HepG2 (cell line): ENCODE measurements around the gene HSPB9. TPM values are rescaled to one million over a fixed set of nuclear protein-coding genes. Genes with fewer than 3 reads are reported as not detected.
A peak's percentile ranks its signal among the peaks of the same experiment; 100 is the strongest.

ENCODE experiments used
- ATF2 ChIP-seq: sonication (generic); formaldehyde crosslinking; IDR thresholded peaks from 2 replicates; pipeline ENCODE4 v1.4.0; 2020; ENCODE audit warnings: missing genetic modification reagents
- ATM ChIP-seq: fragments of 450-650 bp; IDR thresholded peaks from 2 replicates; pipeline ENCODE4 v1.7.1; 2017; ENCODE audit warnings: mild to moderate bottlenecking, borderline replicate concordance
- ATRX ChIP-seq: sonication (generic); formaldehyde crosslinking; IDR thresholded peaks from 2 replicates; pipeline ENCODE4 v1.4.0; 2020; ENCODE audit warnings: missing genetic modification reagents, borderline replicate concordance
- CC2D1A ChIP-seq: sonication (generic); formaldehyde crosslinking; IDR thresholded peaks from 2 replicates; pipeline ENCODE4 v1.8.1; 2023; ENCODE audit warnings: mild to moderate bottlenecking, missing genetic modification reagents
- CREBL2 ChIP-seq: sonication (generic); formaldehyde crosslinking; IDR thresholded peaks from 2 replicates; pipeline ENCODE4 v1.8.1; 2023; ENCODE audit warnings: missing genetic modification reagents, mild to moderate bottlenecking, borderline replicate concordance
- DBP ChIP-seq: sonication (generic); formaldehyde crosslinking; IDR thresholded peaks from 2 replicates; pipeline ENCODE4 v1.4.0; 2020; ENCODE audit warnings: missing genetic modification reagents; ENCODE audit errors: not compliant biosample characterization
- ELF3 ChIP-seq: IDR thresholded peaks from 2 replicates; pipeline ENCODE4 v1.6.1; 2016; ENCODE audit warnings: missing genetic modification reagents, missing compliant biosample characterization
- HNRNPL ChIP-seq: fragments of 200-400 bp; formaldehyde crosslinking; IDR thresholded peaks from 2 replicates; pipeline ENCODE4 v1.6.1; 2017; ENCODE audit warnings: mild to moderate bottlenecking, low read depth, low read length
- ISX ChIP-seq: sonication (generic); formaldehyde crosslinking; conservative IDR thresholded peaks from 2 replicates; pipeline ENCODE4 v1.5.0; 2020; ENCODE audit warnings: missing genetic modification reagents
- KDM5B ChIP-seq: sonication (generic); formaldehyde crosslinking; IDR thresholded peaks from 2 replicates; pipeline ENCODE4 v1.4.0; 2020; ENCODE audit warnings: missing genetic modification reagents, mild to moderate bottlenecking, borderline replicate concordance
- KLF15 ChIP-seq: sonication (generic); formaldehyde crosslinking; IDR thresholded peaks from 2 replicates; pipeline ENCODE4 v1.8.1; 2023; ENCODE audit warnings: borderline replicate concordance, mild to moderate bottlenecking, inconsistent platforms, missing genetic modification reagents, mixed read lengths
- NFATC3 ChIP-seq: sonication (generic); formaldehyde crosslinking; IDR thresholded peaks from 2 replicates; pipeline ENCODE4 v1.5.1; 2020; ENCODE audit warnings: mild to moderate bottlenecking, missing genetic modification reagents
- NFE2L1 ChIP-seq: sonication (generic); formaldehyde crosslinking; IDR thresholded peaks from 2 replicates; pipeline ENCODE4 v1.4.0; 2020; ENCODE audit warnings: missing genetic modification reagents, mild to moderate bottlenecking, borderline replicate concordance
- NONO ChIP-seq, 2 experiments: fragments of 450-650 bp in 1 of 2; sonication (generic) in 1 of 2; formaldehyde crosslinking in 1 of 2; IDR thresholded peaks in 1 of 2; conservative IDR thresholded peaks in 1 of 2; 2 replicates each; pipeline versions ENCODE4 v1.6.1 to v1.8.0; 2017 to 2022; ENCODE audit warnings: mild to moderate bottlenecking in 1 of 2, missing genetic modification reagents in 1 of 2, moderate library complexity in 1 of 2
- RXRA ChIP-seq: sonication (generic); formaldehyde crosslinking; IDR thresholded peaks from 2 replicates; pipeline ENCODE4 v1.5.1; 2020; ENCODE audit warnings: missing genetic modification reagents
- SIN3A ChIP-seq: IDR thresholded peaks from 2 replicates; pipeline ENCODE4 v1.6.1; 2011; ENCODE audit warnings: low read depth, mild to moderate bottlenecking, control low read depth, low read length, borderline replicate concordance
- SMYD3 ChIP-seq: sonication (generic); formaldehyde crosslinking; IDR thresholded peaks from 2 replicates; pipeline ENCODE4 v1.8.1; 2023; ENCODE audit warnings: mild to moderate bottlenecking, missing genetic modification reagents
- SOX13 ChIP-seq, 3 experiments: fragments of 450-650 bp in 1 of 3; sonication (generic) in 1 of 3; formaldehyde crosslinking in 1 of 3; IDR thresholded peaks in 2 of 3; conservative IDR thresholded peaks in 1 of 3; 2 replicates each; pipeline versions ENCODE4 v1.5.0 to v1.6.1; 2016 to 2020; ENCODE audit warnings: antibody characterized with exemption in 1 of 3, mild to moderate bottlenecking in 1 of 3, missing compliant biosample characterization in 1 of 3, missing genetic modification reagents in 1 of 3, moderate library complexity in 1 of 3
- SSRP1 ChIP-seq: IDR thresholded peaks from 2 replicates; pipeline ENCODE4 v1.6.1; 2016; ENCODE audit warnings: control low read depth
- SUZ12 ChIP-seq: fragments of 150-350 bp; IDR thresholded peaks from 2 replicates; pipeline ENCODE4 v1.6.1; 2014; ENCODE audit warnings: low read depth, low read length
- ZFX ChIP-seq: sonication (generic); formaldehyde crosslinking; IDR thresholded peaks from 2 replicates; pipeline ENCODE4 v1.4.0; 2020; ENCODE audit warnings: mild to moderate bottlenecking, low read depth, missing genetic modification reagents, moderate library complexity
- ZNF101 ChIP-seq: sonication (generic); formaldehyde crosslinking; IDR thresholded peaks from 2 replicates; pipeline ENCODE4 v1.4.0; 2020; ENCODE audit warnings: mild to moderate bottlenecking, low read depth, missing genetic modification reagents, borderline replicate concordance
- ZNF121 ChIP-seq: sonication (generic); formaldehyde crosslinking; IDR thresholded peaks from 2 replicates; pipeline ENCODE4 v1.5.0; 2020; ENCODE audit warnings: mild to moderate bottlenecking, missing genetic modification reagents
- ZNF30 ChIP-seq: sonication (generic); formaldehyde crosslinking; IDR thresholded peaks from 2 replicates; pipeline ENCODE4 v1.5.0; 2020; ENCODE audit warnings: mild to moderate bottlenecking, missing genetic modification reagents
- ZNF839 ChIP-seq: sonication (generic); formaldehyde crosslinking; IDR thresholded peaks from 2 replicates; pipeline ENCODE4 v1.4.0; 2020; ENCODE audit warnings: missing genetic modification reagents, mild to moderate bottlenecking, borderline replicate concordance
- ZSCAN25 ChIP-seq: sonication (generic); formaldehyde crosslinking; IDR thresholded peaks from 2 replicates; pipeline ENCODE4 v1.8.0; 2022; ENCODE audit warnings: mild to moderate bottlenecking, missing genetic modification reagents
- polyA plus RNA-seq, 8 experiments: library from polyadenylated mRNA; depleted of rRNA in 3 of 8; stranded (reverse) in 7 of 8; unstranded in 1 of 8; fragments of >200 nt; fragmentation: Illumina TruSeq in 4 of 8; extraction: Trizol in 4 of 8; gene quantifications; 2 replicates each; pipeline versions ENCODE4 v1.2.1 to v1.2.3, GENCODE V29; 2011 to 2016; ENCODE audit warnings: low read depth in 4 of 8, missing spikeins in 1 of 8, mixed read lengths in 1 of 8; ENCODE audit not compliant: insufficient read depth in 1 of 8
- total RNA-seq, 5 experiments: library from RNA; depleted of rRNA; stranded (reverse); fragments of >200 nt; fragmentation: Illumina TruSeq; extraction: Trizol; gene quantifications; 2 replicates each; pipeline ENCODE4 v1.2.3, GENCODE V29; 2016; ENCODE audit warnings: low read depth in 1 of 5
- TF ChIP-seq, protein P1 (sequence below): sonication (generic); formaldehyde crosslinking; IDR thresholded peaks from 2 replicates; pipeline ENCODE4 v1.4.0; 2020; ENCODE audit warnings: mild to moderate bottlenecking, missing genetic modification reagents

HSPB9 gene
- total and polyA plus RNA-seq, 2 of the 13 experiments (the other 11 are each of a cell fraction or from before 2014, with no cell fraction given), result 0.05 to 0.24 TPM

DNA sequence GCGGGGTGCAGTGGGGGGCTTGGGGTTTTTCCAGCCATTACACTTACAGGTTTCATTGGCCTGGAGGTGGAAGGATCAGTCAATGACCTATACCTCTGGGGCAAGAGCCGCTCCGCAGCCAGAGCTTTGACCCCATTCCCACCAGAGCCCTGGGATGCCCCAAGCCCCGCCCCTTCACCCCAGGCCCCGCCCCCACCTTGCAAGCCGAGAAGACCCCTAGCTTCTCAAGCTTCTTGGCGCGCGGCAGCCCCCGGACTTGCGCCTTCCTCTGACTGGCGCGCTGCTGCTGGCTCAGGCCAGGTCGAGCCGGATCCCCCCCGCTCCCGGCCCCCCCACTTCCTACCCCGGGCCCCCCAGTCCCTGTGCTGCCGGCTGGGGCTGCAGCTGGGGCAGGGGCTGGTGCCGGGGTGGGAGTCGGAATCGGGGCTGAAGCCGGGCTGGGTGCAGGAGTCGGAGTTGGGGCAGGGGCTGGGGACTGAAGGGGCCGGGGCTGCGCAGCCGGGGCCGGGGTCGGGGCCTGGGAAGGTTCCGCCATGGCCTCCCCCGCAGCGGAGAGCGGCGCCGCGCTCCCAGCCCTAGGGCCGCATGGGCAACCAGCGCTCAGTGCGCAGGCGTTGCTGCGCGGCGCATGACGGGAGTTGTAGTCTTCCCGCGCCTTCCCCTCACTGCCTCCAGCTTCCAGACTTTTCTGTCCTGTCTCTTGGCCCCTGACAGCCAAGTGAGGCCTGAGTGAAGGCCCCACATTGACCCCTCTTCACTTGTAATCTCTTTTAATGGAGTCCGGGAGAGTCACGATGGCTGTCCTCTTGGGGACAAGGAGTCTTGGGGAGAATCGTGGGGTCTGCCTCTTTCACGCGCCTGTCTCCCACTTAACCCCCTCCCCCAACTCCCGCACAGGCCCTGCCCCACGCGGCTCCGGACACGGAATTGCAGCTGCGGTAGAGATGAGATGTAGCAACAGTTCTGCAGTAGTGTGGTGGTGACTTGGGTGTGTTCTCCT lies 1.5 kb upstream of the HSPB9 start, which contains the start of gene KAT2A (continued):
- TF ChIP-seq ISX (CRISPR knock-in tag), result no peak
- peak; percentile 29; the same call in 1 of the 2 replicates for TF ChIP-seq ELF3 (CRISPR knock-in tag)
- TF ChIP-seq, protein P1, sequence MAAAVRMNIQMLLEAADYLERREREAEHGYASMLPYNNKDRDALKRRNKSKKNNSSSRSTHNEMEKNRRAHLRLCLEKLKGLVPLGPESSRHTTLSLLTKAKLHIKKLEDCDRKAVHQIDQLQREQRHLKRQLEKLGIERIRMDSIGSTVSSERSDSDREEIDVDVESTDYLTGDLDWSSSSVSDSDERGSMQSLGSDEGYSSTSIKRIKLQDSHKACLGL (CRISPR knock-in tag), result peak; percentile 87
- no peak for TF ChIP-seq ZSCAN25 (CRISPR knock-in tag)
- no peak for TF ChIP-seq HNRNPL
- TF ChIP-seq KDM5B (CRISPR knock-in tag), result 0 out of 2 replicates have a peak, but pooled peaks have one; percentile 36
- no peak for TF ChIP-seq ATM
- TF ChIP-seq SMYD3, result no peak
- no peak for TF ChIP-seq NFATC3 (CRISPR knock-in tag)
- TF ChIP-seq ZNF121 (CRISPR knock-in tag), result no peak
- TF ChIP-seq ZNF839 (CRISPR knock-in tag), result no peak
- TF ChIP-seq RXRA, result no peak
- TF ChIP-seq DBP, result no peak
- no peak for TF ChIP-seq ZNF30
- TF ChIP-seq NONO (IDR thresholded peaks at IDR 0.05), result no peak
- TF ChIP-seq NONO (CRISPR knock-in tag; conservative IDR thresholded peaks at IDR 0.05), result no peak; the same call in 1 of the 2 replicates
- no peak for TF ChIP-seq KLF15
- TF ChIP-seq CREBL2 (CRISPR knock-in tag), result 0 out of 2 replicates have a peak, but pooled peaks have one; percentile 61
- TF ChIP-seq ATRX (CRISPR knock-in tag), result no peak
- no peak for TF ChIP-seq ZNF101 (CRISPR knock-in tag)
- no peak for TF ChIP-seq SSRP1 (CRISPR knock-in tag)
- TF ChIP-seq ZFX (CRISPR knock-in tag), result peak; percentile 98
- TF ChIP-seq NFE2L1 (CRISPR knock-in tag), result no peak
- no peak for TF ChIP-seq CC2D1A (CRISPR knock-in tag)
- peak; percentile 80; the same call in 1 of the 2 replicates for TF ChIP-seq SIN3A
- peak; percentile 88 for TF ChIP-seq SUZ12
- TF ChIP-seq ATF2 (CRISPR knock-in tag), result peak; percentile 58; the same call in 1 of the 2 replicates
- no peak for TF ChIP-seq SOX13 (IDR thresholded peaks at IDR 0.05)
- TF ChIP-seq SOX13 (CRISPR knock-in tag; conservative IDR thresholded peaks at IDR 0.05 in 1 of 2, IDR thresholded peaks at IDR 0.05 in 1 of 2), result no peak
